HG03432 (cell line): ENCODE measurements around the gene EHMT2.
A peak's percentile ranks its signal among the peaks of the same experiment; 100 is the strongest.
"Not testable (repeated sequence)": the region's sequence is repeated elsewhere in the genome, so short reads cannot be mapped to it uniquely, and the experiment has no call there.

ENCODE experiments used
- ATAC-seq: cut with Tn5 transposase; IDR thresholded peaks from one replicate; pipeline ENCODE4 v1.9.1; 2021; ENCODE audit warnings: mild to moderate bottlenecking, moderate library complexity; ENCODE audit not compliant: unreplicated experiment

EHMT2 gene

DNA sequence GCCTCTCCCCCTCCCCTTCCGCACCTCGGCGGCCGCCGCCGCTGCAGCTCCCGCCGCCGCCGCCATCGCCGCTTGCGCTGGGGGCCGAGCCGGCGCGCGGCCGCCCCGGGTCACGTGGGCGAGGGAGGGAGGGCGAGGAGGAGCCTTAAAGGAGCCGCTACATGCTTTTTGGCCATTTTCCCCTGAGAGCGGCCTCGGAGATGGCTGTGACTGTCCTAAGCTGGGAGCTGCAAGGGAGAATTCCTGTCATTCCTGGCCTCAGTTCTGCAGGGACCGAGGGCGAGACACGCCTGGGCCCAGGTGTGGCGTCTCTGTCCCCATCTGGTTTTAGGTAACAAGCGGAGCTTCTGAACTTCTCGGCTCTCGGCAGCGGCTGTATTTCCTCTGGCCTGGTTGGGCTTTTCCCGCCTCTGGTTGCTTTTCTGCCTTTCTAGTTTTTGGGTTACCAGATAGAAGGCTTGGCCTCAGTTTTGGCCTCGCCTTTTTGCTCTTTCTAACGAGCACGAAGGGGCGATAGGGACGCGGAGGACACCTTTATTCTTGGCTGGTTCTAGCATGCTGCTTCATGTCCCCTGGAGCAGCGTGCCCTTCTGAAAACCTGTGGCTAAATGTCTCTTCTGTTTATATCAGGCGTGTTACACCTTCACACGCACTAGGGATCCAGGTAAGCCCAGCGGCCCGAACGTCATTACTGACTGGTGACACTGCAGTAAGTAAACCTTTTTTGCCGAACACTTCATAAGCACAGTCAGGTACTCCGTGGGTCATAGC lies at the start of gene EHMT2:
Gene EHMT2 (minus strand): TSS at position 87 of the 771 bp plus-strand sequence. CDS start 21 bp downstream, at position 66.
- peak; percentile 53 for ATAC-seq

DNA sequence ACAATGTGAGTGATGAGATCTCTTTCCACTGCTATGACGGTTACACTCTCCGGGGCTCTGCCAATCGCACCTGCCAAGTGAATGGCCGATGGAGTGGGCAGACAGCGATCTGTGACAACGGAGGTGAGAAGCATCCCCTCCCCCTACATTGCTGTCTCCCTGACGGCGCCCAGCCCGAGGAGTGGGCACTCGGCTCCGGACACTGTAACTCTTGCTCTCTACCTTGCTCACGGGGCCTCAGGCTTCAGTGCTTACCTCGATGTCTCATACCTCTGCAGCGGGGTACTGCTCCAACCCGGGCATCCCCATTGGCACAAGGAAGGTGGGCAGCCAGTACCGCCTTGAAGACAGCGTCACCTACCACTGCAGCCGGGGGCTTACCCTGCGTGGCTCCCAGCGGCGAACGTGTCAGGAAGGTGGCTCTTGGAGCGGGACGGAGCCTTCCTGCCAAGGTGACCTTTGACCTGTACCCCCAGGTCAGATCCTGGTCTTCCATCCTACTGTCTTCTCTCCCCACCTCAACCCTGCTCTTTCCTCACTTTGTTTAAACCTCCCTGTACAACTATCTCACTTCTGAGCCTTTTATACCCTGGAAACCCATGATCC lies 49.7 kb upstream of the EHMT2 start:
- ATAC-seq = no peak

DNA sequence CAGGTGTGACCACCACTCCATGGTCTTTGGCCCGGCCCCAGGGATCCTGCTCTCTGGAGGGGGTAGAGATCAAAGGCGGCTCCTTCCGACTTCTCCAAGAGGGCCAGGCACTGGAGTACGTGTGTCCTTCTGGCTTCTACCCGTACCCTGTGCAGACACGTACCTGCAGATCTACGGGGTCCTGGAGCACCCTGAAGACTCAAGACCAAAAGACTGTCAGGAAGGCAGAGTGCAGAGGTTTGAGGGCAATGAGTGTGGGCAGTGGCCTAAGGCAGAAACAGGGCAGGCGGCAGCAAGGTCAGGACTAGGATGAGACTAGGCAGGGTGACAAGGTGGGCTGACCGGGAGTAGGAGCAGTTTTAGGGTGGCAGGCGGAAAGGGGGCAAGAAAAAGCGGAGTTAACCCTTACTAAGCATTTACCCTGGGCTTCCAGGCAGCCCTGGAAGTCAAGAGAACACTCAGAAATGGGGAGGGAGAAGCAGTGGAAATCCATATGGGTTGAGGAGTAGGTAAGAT lies 48.9 kb upstream of the EHMT2 start:
- no peak for ATAC-seq

DNA sequence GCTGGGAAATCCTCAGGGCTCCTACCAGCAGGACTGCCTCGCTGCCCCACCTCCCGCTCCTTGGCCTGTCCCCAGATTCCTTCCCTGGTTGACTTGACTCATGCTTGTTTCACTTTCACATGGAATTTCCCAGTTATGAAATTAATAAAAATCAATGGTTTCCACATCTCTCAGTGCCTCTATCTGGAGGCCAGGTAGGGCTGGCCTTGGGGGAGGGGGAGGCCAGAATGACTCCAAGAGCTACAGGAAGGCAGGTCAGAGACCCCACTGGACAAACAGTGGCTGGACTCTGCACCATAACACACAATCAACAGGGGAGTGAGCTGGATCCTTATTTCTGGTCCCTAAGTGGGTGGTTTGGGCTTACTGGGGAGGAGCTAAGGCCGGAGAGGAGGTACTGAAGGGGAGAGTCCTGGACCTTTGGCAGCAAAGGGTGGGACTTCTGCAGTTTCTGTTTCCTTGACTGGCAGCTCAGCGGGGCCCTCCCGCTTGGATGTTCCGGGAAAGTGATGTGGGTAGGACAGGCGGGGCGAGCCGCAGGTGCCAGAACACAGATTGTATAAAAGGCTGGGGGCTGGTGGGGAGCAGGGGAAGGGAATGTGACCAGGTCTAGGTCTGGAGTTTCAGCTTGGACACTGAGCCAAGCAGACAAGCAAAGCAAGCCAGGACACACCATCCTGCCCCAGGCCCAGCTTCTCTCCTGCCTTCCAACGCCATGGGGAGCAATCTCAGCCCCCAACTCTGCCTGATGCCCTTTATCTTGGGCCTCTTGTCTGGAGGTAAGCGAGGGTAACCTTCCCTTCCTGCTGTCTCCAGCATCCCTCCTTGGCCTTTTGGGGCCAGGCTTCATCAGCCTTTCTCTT lies 48.2 kb upstream of the EHMT2 start, which contains the start of gene CFB:
Gene CFB (plus strand): TSS at position 589 of the 863 bp plus-strand sequence. CDS start 127 bp downstream, at position 716.
- no peak for ATAC-seq

DNA sequence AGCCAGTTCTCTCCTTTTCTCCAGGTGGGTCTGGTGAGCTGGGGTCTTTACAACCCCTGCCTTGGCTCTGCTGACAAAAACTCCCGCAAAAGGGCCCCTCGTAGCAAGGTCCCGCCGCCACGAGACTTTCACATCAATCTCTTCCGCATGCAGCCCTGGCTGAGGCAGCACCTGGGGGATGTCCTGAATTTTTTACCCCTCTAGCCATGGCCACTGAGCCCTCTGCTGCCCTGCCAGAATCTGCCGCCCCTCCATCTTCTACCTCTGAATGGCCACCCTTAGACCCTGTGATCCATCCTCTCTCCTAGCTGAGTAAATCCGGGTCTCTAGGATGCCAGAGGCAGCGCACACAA lies 47.6 kb upstream of the EHMT2 start:
- ATAC-seq = no peak

DNA sequence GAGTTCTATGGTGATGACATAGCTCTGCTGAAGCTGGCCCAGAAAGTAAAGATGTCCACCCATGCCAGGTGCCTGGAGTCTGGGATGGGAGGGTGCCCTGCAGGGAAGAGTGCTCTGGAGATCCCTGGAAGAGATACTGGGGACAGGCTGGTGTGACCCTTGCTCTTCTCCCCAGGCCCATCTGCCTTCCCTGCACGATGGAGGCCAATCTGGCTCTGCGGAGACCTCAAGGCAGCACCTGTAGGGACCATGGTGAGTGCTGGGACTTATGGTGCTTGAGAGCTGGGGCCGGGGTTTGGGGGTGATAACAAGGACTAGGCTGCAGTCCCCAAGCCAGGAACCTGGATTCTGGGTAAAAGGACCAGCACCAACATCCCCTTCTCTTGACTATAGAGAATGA lies 46.2 kb upstream of the EHMT2 start:
- no peak for ATAC-seq

DNA sequence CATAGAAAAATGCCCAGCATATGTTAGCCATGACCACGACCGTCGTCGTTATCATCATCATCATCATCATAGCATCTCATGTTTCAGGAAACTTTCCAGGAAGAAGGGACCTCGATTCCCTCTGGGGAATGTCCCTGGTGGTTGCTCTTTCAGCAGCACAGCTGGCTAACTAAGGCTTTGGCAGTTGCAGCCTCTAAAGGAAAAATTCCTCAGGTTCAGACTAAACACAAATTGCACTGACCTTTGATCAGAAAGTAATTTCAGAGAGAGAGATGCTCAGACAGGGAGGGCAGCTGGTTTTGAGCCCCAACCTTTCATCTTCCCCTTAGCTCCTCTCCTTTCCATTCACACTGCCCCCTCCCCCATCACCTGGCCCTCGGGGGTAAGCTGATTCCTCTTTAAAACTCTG lies 42.8 kb upstream of the EHMT2 start:
- ATAC-seq = no peak

DNA sequence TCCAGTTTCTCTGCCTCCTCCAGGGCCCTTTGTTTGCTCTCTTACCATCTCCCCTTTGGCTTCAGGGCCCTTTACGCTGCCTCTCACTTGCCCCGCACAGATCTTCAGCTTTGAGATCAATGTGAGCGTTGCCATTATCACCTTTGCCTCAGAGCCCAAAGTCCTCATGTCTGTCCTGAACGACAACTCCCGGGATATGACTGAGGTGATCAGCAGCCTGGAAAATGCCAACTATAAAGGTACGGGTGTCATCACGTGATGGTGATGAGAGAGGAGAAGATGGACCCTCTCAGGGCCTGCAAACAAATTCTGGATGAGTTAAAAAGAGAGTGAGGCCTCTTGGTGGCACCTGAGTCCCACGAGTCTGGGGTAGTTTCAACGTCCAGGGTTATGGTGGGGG lies 38.3 kb upstream of the EHMT2 start:
- ATAC-seq = no peak

DNA sequence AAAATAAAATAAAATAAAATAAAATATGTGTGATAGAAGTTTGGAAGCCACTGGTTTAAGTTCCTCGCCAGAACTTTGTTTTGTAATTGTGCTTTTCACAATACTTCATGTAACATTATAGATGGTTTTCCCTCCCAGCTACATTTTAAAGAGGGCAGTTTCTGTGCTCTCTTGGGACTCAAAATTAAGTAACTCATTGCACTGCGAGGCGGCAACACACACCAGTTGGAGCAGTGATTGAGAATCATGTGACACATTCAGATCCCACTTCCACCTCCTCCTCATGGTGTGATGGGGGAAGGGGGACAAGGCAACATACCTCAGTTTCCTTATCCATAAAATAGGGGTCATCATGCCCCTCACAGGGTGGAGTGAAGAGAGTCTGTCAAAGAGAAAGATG lies 37.5 kb upstream of the EHMT2 start:
- no peak for ATAC-seq

DNA sequence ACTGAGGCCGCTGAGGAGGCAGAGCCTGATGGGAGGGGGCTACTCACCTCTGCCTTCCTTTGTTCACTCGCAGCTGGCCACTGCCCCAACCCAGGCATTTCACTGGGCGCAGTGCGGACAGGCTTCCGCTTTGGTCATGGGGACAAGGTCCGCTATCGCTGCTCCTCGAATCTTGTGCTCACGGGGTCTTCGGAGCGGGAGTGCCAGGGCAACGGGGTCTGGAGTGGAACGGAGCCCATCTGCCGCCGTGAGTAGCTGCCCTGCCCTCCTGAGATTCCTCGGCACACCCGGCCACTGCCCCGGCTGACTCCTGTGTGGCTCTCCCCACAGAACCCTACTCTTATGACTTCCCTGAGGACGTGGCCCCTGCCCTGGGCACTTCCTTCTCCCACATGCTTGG lies 36.0 kb upstream of the EHMT2 start:
- no peak for ATAC-seq

DNA sequence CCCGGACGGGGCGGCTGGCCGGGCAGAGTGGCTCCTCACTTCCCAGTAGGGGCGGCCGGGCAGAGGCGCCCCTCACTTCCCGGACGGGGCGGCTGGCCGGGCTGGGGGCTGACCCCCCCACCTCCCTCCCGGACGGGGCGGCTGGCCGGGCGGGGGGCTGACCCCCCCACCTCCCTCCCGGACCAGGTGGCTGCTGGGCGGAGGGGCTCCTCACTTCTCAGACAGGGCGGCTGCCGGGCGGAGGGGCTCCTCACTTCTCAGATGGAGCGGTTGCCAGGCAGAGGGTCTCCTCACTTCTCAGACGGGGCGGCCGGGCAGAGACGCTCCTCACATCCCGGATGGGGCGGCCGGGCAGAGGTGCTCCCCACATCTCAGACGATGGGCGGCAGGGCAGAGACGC lies 34.6 kb upstream of the EHMT2 start:
- not testable (repeated sequence) for ATAC-seq

DNA sequence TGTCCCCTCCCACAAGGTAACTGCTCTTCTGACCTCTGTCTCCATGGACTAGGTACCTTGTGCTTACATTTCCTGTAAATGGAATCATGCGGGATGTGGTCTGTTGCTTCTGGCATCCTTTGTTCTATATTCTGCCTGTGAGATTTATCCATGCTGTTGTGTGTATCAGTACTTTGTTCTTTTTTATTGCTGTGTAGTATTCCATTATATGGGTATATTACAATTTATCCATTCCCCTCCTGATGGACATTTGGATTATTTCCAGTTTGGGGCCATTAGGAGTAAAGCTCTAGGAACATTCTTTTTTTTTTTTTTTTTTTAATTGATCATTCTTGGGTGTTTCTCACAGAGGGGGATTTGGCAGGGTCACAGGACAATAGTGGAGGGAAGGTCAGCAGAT lies 33.5 kb upstream of the EHMT2 start:
- no peak for ATAC-seq

DNA sequence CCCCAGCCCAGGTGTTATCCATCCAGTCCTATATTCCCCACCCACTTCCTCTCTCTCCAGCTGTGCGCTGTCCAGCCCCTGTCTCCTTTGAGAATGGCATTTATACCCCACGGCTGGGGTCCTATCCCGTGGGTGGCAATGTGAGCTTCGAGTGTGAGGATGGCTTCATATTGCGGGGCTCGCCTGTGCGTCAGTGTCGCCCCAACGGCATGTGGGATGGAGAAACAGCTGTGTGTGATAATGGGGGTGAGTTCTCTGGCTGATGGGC lies 31.1 kb upstream of the EHMT2 start:
- no peak for ATAC-seq

DNA sequence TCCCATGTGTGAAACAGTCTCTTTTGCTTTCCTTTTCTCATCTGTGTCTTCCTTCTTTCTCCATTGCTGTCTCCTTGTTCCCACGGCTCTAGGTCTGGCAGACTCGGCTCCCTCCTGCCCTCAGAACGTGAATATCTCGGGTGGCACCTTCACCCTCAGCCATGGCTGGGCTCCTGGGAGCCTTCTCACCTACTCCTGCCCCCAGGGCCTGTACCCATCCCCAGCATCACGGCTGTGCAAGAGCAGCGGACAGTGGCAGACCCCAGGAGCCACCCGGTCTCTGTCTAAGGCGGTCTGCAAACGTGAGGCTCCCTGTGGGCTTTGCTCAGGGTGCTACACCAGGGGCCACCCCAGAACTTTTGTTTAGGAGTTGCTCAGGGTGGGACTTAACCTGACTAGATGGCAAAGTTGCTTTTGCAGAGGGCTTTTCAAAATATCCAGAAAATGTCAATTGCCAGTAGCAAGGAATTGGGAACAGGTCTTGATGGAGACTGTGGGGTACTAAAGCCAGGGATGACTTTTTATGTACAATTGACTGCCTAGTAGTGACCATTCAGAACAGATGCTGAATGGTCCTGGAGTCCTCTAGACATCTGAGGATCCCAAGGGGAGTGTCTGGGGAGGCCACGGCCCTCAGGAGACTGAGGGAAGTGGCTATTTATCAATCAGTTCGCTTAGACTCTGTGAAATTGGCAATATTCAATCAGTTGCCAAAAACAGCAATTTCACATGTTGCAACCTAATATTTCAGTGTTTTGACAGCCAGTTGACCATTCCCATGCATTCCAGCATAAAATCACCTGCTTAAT lies 30.6 kb upstream of the EHMT2 start:
- no peak for ATAC-seq

DNA sequence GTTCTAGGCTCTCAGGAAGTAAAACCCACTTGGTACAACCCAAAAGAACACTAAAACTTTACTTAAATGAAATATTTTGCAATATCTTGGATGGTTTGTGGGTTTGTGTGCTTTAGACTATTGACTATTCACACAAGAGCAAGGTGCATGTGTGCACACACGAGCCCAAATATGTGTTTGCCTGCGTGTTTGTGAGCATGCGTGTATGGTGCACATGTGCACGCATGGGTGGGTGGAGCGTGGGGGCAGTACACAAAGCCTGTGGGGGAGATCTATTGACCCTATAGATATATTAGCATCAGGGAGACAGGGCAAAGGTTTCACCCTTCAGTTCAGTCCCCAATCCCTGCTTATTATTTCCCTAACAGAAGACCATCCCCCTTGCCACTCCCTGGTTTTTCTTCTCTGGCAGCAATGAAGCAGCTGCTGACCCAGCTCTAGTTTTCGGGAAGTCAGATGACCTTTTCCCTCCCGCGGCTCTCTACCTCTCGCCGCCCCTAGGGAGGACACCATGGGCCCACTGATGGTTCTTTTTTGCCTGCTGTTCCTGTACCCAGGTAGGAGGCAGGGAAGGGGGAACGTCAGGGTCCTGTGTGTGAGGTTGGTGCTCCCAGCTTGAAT lies 29.9 kb upstream of the EHMT2 start, which contains the start of gene C2:
Gene C2 (plus strand): TSS at position 476 of the 621 bp plus-strand sequence. CDS start 36 bp downstream, at position 512.
- no peak for ATAC-seq

DNA sequence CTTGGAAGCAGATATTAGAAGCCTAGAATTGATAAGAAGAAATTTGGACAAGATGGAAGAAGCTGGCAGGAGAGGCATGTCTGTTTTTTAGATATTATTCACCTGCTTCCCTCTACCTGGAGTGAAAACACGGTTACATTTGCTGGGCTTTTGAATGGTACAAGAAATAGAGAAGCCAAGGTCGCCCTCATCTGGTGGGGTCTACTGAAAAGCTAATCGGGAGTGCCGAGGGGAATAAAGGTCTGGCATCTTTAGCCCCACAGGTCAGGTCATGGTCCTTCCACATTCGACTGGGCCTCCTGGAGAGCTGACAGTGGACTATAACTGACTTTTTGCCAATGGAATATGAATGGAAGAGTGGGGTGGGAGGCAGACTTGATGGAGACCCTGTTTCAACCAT lies 25.4 kb upstream of the EHMT2 start:
- no peak for ATAC-seq

DNA sequence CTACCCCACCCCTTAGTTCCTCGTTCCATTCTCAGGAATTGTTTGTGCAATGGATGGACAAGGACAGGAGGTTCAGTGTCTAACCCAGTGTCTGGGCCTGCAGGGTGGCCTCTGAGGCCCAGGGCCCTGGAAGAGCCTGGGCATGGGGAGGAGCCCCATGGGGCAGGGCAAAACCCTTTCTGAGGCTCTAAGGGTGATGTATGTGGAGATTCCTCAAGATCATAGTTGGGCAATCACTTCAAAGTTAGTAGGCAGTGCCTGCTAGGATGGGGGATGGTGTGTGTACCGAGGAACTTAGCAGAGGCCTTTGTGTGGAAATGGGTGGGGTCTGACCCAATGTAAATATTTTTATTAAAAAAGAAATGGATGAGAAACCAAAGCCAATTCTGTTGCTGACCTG lies 23.3 kb upstream of the EHMT2 start:
- no peak for ATAC-seq

DNA sequence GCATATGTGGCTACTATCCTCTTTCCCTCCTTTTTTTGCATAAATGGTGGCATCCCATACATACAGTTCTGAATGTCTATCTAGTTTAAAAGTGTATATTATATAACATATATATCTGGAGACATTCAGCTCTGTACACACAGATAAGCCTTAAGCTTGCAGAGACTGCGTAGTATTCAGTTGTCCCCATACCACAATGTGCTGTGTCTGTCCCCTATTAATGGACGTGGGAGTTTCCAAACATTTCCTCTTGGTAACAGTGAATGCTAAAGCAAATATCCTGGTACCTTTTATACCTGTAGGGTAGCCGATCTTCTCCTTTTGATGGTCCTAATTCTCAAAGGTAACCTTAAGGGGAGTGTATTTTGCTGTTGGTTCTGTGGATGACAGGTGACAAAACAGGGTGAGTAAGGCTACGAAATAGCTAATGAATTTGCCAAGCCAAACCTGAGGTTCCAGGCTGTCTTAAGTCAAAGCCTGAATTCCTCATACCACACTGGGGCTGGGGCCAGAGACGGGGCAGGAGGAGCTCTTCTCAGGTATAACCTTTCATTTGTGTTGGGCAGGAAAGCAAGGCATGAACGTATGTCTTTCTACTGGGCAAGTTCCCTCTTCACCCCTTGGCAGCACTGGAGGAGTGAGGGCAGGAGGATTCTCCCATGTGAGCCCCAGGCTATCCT lies 22.3 kb upstream of the EHMT2 start:
- no peak for ATAC-seq

DNA sequence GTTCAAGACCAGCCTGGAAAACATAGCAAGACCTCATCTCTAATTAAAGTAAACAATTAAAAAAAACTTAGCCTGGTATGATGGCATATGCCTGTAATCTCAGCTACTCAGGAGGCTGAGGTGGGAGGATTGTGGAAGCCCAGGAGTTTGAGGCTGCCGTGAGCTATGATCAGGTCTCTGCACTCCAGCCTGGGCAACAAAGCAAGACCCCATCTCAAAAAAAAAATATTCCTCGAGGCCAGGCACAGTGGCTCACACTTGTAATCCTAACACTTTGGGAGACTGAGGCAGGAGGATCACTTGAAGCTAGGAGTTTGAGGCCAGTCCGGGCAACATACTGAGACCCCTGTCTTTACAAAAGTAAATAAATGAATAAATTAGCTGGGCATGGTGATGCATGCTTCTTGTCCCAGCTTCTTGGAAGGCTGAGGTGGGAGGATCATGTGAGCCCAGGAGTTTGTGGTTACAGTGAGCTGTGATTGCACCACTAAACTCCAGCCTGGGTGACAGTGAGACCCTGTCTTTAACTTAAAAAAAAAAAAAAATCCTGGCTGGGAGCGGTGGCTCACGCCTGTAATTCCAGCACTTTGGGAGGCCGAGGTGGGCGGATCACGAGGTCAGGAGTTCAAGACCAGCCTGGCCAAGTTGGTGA lies 20.7 kb upstream of the EHMT2 start:
- ATAC-seq = no peak
